GM12878 (cell line): ENCODE data around the gene DDX51. TPM values are rescaled to one million over a fixed set of nuclear protein-coding genes. Genes with fewer than 3 reads are reported as not detected.

Source experiments
- ATAC-seq: fragments of 200-7000 bp; cut with Tn5 transposase; 3 replicates; pipeline ENCODE4 v1.9.1; 2020; ENCODE audit warnings: mild to moderate bottlenecking, moderate library complexity
- BruUV-seq: library from RNA; stranded (reverse); fragments of 400-500 nt; replicated peaks from 2 replicates; lab custom pipeline; 2021; lab: Mats Ljungman, UMichigan
- CTCF ChIA-PET: fragments of 300-600 bp; sonication (Branson Sonifier 250); formaldehyde crosslinking; extraction: SDS; loops from one replicate; lab custom pipeline; 2021; ENCODE audit warnings: inconsistent platforms; lab: Yijun Ruan, JAX
- POLR2A ChIA-PET: fragments of 350-600 bp; formaldehyde crosslinking; extraction: SDS; loops from one replicate; lab custom pipeline; 2021; ENCODE audit warnings: inconsistent platforms; lab: Charles Lee
- RAD21 ChIA-PET: fragments of 300-600 bp; sonication (Branson Sonifier 250); formaldehyde crosslinking; loops from one replicate; lab custom pipeline; 2023; ENCODE audit warnings: antibody characterized with exemption; ENCODE audit not compliant: unreplicated experiment; lab: Charles Lee
- SMC1A ChIA-PET: fragments of 300-600 bp; sonication (Branson Sonifier 250); formaldehyde crosslinking; loops from one replicate; lab custom pipeline; 2023; ENCODE audit not compliant: unreplicated experiment, uncharacterized antibody; lab: Charles Lee
- DNase-seq: peaks from one replicate; pipeline ENCODE4 v3.0.0-alpha.2; 2011; ENCODE audit warnings: low read depth, low spot score
- FAIRE-seq: peaks from 3 replicates; lab custom pipeline; 2011; peaks lifted over from hg19 to GRCh38; lab: Jason Lieb, UNC
- H2AFZ ChIP-seq: 2 replicates; pipeline ENCODE4 v1.6.0; 2011; ENCODE audit warnings: low read depth, low read length, control low read depth; ENCODE audit not compliant: control insufficient read depth
- H3K27ac ChIP-seq: 2 replicates; pipeline ENCODE4 v1.5.1; 2011; ENCODE audit warnings: control low read depth; ENCODE audit not compliant: control insufficient read depth, insufficient read depth
- H3K27me3 ChIP-seq, 2 experiments: replicated peaks in 1 of 2; 2 replicates each; pipeline versions ENCODE4 v1.6.0 to v1.6.1; 2011; ENCODE audit warnings: low read length in 1 of 2; ENCODE audit not compliant: control insufficient read depth in 2 of 2, insufficient read depth in 2 of 2
- H3K36me3 ChIP-seq, 2 experiments: 2 replicates each; pipeline ENCODE4 v1.5.1; 2011; ENCODE audit warnings: low read length in 1 of 2; ENCODE audit not compliant: control insufficient read depth in 2 of 2, insufficient read depth in 2 of 2
- H3K4me1 ChIP-seq: 2 replicates; pipeline ENCODE4 v1.6.1; 2011; ENCODE audit warnings: mild to moderate bottlenecking, low read length, moderate library complexity, mixed read lengths; ENCODE audit not compliant: control insufficient read depth, insufficient read depth
- H3K4me2 ChIP-seq: 2 replicates; pipeline ENCODE4 v1.6.0; 2011; ENCODE audit warnings: control low read depth; ENCODE audit not compliant: control insufficient read depth, insufficient read depth
- H3K4me3 ChIP-seq: fragments of 200-600 bp; sonication (generic); 2 replicates; pipeline ENCODE4 v1.5.1; 2016
- H3K79me2 ChIP-seq: 2 replicates; pipeline ENCODE4 v1.6.0; 2011; ENCODE audit warnings: low read length; ENCODE audit not compliant: control insufficient read depth, insufficient read depth
- H3K9ac ChIP-seq: 2 replicates; pipeline ENCODE4 v1.8.0; 2011; ENCODE audit warnings: low read length, control low read depth, mixed read lengths; ENCODE audit not compliant: control insufficient read depth, insufficient read depth
- H3K9me3 ChIP-seq: replicated peaks from 3 replicates; pipeline ENCODE4 v1.5.1; 2011; ENCODE audit warnings: mild to moderate bottlenecking, low read length; ENCODE audit not compliant: control insufficient read depth, insufficient read depth
- H4K20me1 ChIP-seq: 2 replicates; pipeline ENCODE4 v1.6.0; 2011; ENCODE audit not compliant: control insufficient read depth, insufficient read depth
- BRCA1 ChIP-seq: IDR thresholded peaks from 2 replicates; pipeline ENCODE4 v1.6.1; 2011; ENCODE audit warnings: low read depth, low read length, improper control_type of control experiment
- DPF2 ChIP-seq: fragments of 450-650 bp; IDR thresholded peaks from 2 replicates; pipeline ENCODE4 v1.6.1; 2017; ENCODE audit warnings: mild to moderate bottlenecking
- GABPA ChIP-seq: IDR thresholded peaks from 2 replicates; pipeline ENCODE4 v1.6.1; 2014; ENCODE audit warnings: antibody characterized with exemption, low read depth, mild to moderate bottlenecking, inconsistent platforms
- HDAC6 ChIP-seq: fragments of 200-600 bp; sonication (generic); IDR thresholded peaks from one replicate; pipeline ENCODE4 v1.8.0; 2017; ENCODE audit warnings: antibody characterized with exemption; ENCODE audit not compliant: unreplicated experiment
- JUND ChIP-seq: IDR thresholded peaks from 2 replicates; pipeline ENCODE4 v1.6.1; 2012; ENCODE audit warnings: low read depth, mild to moderate bottlenecking, low read length, improper control_type of control experiment, moderate library complexity
- RB1 ChIP-seq: fragments of 450-650 bp; formaldehyde crosslinking; IDR thresholded peaks from 2 replicates; pipeline ENCODE4 v1.6.1; 2017; ENCODE audit warnings: mild to moderate bottlenecking, borderline replicate concordance
- RBBP5 ChIP-seq: fragments of 200-600 bp; sonication (generic); conservative IDR thresholded peaks from 2 replicates; pipeline ENCODE4 v1.6.1; 2016
- ZNF207 ChIP-seq: fragments of 450-650 bp; IDR thresholded peaks from 2 replicates; pipeline ENCODE4 v1.6.1; 2014; ENCODE audit warnings: antibody characterized with exemption, mild to moderate bottlenecking, borderline replicate concordance
- ZNF384 ChIP-seq: IDR thresholded peaks from 2 replicates; pipeline ENCODE4 v1.6.1; 2012; ENCODE audit warnings: low read depth, mild to moderate bottlenecking, low read length, improper control_type of control experiment, borderline replicate concordance
- ZNF622 ChIP-seq: fragments of 450-650 bp; IDR thresholded peaks from 2 replicates; pipeline ENCODE4 v1.6.1; 2017; ENCODE audit warnings: mild to moderate bottlenecking, inconsistent platforms
- WGBS: methylation state at CpG from one replicate; pipeline ENCODE4 v1.1.6; 2016; ENCODE audit warnings: low lambda C conversion rate; ENCODE audit not compliant: insufficient replicate concordance, insufficient coverage; ENCODE audit errors: missing lambda C conversion rate; 5-methylcytosine and 5-hydroxymethylcytosine counted together
- in situ Hi-C: fragments of 300-500 bp; cut with MboI; formaldehyde crosslinking; loops from 9 replicates; pipeline ENCODE4 v1.14.3; 2018; ENCODE audit warnings: mixed read lengths
- intact Hi-C: fragments of 100-400 bp; cut with micrococcal nuclease; formaldehyde crosslinking; loops from one replicate; pipeline ENCODE4 v1.14.2; 2022; ENCODE audit not compliant: unreplicated experiment
- polyA plus RNA-seq, 11 experiments: library from polyadenylated mRNA; depleted of rRNA in 4 of 11; unstranded in 6 of 11; stranded (reverse) in 5 of 11; fragments of >200 nt; fragmentation: Nextera tagmentation in 4 of 11; fragmentation: Illumina TruSeq in 1 of 11; extraction: Ambion mirVana in 4 of 11; extraction: Trizol in 1 of 11; gene quantifications; 1 replicate in 1 of 11; 2 replicates in 10 of 11; pipeline versions ENCODE4 v1.2.1 to v1.2.3, GENCODE V29; 2011 to 2016; ENCODE audit warnings: inconsistent platforms in 2 of 11, missing spikeins in 2 of 11, low read depth in 1 of 11
- total RNA-seq, 4 experiments: library from RNA; depleted of rRNA in 3 of 4; stranded (reverse); fragments of >200 nt in 3 of 4; fragmentation: Illumina TruSeq in 1 of 4; extraction: Trizol in 1 of 4; gene quantifications; 2 replicates each; pipeline versions ENCODE4 v1.2.1 to v1.2.3, GENCODE V29; 2013 to 2021
- TF ChIP-seq, protein P1 (sequence below): fragments of 150-350 bp; IDR thresholded peaks from 2 replicates; pipeline ENCODE4 v1.6.1; 2016; ENCODE audit warnings: low read depth, low read length
- TF ChIP-seq, protein P2 (sequence below): fragments of 450-650 bp; formaldehyde crosslinking; IDR thresholded peaks from 2 replicates; pipeline ENCODE4 v1.5.0; 2022; ENCODE audit warnings: mild to moderate bottlenecking, missing genetic modification characterization
- TF ChIP-seq, protein P3 (sequence below): IDR thresholded peaks from 2 replicates; pipeline ENCODE4 v1.6.1; 2011; ENCODE audit warnings: mild to moderate bottlenecking, low read depth, low read length, moderate library complexity; ENCODE audit not compliant: insufficient replicate concordance

Gene DDX51
- total and polyA plus RNA-seq, 10 of the 15 experiments (the other 5 are each of a cell fraction or from before 2014, with no cell fraction given), result 0.97 to 29.1 (median 9.8) TPM

DNA sequence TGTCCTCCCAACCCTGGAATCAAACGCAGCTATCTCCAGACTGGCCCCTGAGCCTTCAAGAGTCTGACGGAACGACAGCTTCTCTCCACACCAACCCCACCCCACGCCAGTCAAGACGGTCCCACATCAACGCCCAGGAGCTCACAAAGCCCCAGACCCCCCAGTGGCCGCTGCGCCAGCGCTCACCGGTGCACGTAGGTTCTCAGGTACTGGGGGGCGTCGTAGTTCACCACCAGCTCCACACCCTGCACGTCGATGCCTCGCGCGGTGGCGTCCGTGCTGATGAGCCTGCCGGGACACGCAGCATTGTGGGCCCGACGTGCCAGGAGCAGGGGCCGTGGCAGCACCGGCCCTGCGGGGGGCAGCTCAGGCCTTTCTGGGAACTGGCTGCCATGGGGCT is 4.2 kb downstream of the DDX51 start (continued):
- no peak for TF ChIP-seq BRCA1

- RAD21 ChIA-PET, result no interaction called here
- Histone ChIP-seq H3K36me3 (peaks cover 3 to 23% of the 10 kb centered on the region in 2 experiments; a peak in 3 of 4 replicates), H3K4me1 (peaks cover 6% of the 10 kb centered on the region), H2AFZ (no peak overlapping the region), H3K27ac (no peak overlapping the region), H3K27me3 (no peaks in the 10 kb centered on the region), H3K79me2 (peaks cover 22% of the 10 kb centered on the region), H4K20me1 (no peaks in the 10 kb centered on the region), H3K9ac (no peak overlapping the region), H3K4me3 (no peak overlapping the region), H3K4me2 (no peak overlapping the region), H3K9me3 (no peaks in the 10 kb centered on the region)
- POLR2A ChIA-PET, result no interaction called here
- TF ChIP-seq JUND (no peak), ZNF384 (no peak), ZNF622 (no peak), RB1 (no peak), HDAC6 (no peak), GABPA (no peak), DPF2 (no peak), RBBP5 (no peak), ZNF207 (no peak)
- TF ChIP-seq, protein P1, sequence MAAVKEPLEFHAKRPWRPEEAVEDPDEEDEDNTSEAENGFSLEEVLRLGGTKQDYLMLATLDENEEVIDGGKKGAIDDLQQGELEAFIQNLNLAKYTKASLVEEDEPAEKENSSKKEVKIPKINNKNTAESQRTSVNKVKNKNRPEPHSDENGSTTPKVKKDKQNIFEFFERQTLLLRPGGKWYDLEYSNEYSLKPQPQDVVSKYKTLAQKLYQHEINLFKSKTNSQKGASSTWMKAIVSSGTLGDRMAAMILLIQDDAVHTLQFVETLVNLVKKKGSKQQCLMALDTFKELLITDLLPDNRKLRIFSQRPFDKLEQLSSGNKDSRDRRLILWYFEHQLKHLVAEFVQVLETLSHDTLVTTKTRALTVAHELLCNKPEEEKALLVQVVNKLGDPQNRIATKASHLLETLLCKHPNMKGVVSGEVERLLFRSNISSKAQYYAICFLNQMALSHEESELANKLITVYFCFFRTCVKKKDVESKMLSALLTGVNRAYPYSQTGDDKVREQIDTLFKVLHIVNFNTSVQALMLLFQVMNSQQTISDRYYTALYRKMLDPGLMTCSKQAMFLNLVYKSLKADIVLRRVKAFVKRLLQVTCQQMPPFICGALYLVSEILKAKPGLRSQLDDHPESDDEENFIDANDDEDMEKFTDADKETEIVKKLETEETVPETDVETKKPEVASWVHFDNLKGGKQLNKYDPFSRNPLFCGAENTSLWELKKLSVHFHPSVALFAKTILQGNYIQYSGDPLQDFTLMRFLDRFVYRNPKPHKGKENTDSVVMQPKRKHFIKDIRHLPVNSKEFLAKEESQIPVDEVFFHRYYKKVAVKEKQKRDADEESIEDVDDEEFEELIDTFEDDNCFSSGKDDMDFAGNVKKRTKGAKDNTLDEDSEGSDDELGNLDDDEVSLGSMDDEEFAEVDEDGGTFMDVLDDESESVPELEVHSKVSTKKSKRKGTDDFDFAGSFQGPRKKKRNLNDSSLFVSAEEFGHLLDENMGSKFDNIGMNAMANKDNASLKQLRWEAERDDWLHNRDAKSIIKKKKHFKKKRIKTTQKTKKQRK, result no peak
- TF ChIP-seq, protein P2, sequence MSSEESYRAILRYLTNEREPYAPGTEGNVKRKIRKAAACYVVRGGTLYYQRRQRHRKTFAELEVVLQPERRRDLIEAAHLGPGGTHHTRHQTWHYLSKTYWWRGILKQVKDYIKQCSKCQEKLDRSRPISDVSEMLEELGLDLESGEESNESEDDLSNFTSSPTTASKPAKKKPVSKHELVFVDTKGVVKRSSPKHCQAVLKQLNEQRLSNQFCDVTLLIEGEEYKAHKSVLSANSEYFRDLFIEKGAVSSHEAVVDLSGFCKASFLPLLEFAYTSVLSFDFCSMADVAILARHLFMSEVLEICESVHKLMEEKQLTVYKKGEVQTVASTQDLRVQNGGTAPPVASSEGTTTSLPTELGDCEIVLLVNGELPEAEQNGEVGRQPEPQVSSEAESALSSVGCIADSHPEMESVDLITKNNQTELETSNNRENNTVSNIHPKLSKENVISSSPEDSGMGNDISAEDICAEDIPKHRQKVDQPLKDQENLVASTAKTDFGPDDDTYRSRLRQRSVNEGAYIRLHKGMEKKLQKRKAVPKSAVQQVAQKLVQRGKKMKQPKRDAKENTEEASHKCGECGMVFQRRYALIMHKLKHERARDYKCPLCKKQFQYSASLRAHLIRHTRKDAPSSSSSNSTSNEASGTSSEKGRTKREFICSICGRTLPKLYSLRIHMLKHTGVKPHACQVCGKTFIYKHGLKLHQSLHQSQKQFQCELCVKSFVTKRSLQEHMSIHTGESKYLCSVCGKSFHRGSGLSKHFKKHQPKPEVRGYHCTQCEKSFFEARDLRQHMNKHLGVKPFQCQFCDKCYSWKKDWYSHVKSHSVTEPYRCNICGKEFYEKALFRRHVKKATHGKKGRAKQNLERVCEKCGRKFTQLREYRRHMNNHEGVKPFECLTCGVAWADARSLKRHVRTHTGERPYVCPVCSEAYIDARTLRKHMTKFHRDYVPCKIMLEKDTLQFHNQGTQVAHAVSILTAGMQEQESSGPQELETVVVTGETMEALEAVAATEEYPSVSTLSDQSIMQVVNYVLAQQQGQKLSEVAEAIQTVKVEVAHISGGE (CRISPR knock-in tag), result no peak
- TF ChIP-seq, protein P3, sequence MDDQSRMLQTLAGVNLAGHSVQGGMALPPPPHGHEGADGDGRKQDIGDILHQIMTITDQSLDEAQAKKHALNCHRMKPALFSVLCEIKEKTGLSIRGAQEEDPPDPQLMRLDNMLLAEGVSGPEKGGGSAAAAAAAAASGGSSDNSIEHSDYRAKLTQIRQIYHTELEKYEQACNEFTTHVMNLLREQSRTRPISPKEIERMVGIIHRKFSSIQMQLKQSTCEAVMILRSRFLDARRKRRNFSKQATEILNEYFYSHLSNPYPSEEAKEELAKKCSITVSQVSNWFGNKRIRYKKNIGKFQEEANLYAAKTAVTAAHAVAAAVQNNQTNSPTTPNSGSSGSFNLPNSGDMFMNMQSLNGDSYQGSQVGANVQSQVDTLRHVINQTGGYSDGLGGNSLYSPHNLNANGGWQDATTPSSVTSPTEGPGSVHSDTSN, result no peak
- FAIRE-seq, result no peak
- TSS peak; percentile 43 for BruUV-seq
- DNase-seq, result no peak
- SMC1A ChIA-PET, result no interaction called here
- no peak for ATAC-seq
- intact Hi-C loops (no loop called here), in situ Hi-C loops (no loop called here)
- WGBS, result 97% methylated on average over 29 of the region's 34 CpGs
- CTCF ChIA-PET, result interaction anchor here (0.7 kb wide), 1 partner anchor 15 kb away, joined by 3 read pairs; no protein-coding TSS in a partner anchor
Measured at GRCh38 chr12:132138941-132139871, 4.9 kb downstream of the DDX51 start.
